Esophagus squamous epithelium (tissue), 4 donors: ENCODE results near the gene ADGRG4.

Source experiments
- CTCF ChIP-seq, 6 experiments: fragments of 450-650 bp in 4 of 6; fragments of 200-600 bp in 2 of 6; sonication (generic) in 2 of 6; IDR thresholded peaks; one replicate each; pipeline ENCODE4 v1.5.1; 2016 to 2019; ENCODE audit warnings: antibody characterized with exemption in 6 of 6, mild to moderate bottlenecking in 4 of 6, moderate library complexity in 4 of 6
- POLR2A ChIP-seq, 4 donors: fragments of 450-650 bp; IDR thresholded peaks; one replicate each; pipeline ENCODE4 v1.6.1; 2017; ENCODE audit warnings: antibody characterized with exemption in 4 of 4, mild to moderate bottlenecking in 4 of 4, moderate library complexity in 3 of 4

DNA sequence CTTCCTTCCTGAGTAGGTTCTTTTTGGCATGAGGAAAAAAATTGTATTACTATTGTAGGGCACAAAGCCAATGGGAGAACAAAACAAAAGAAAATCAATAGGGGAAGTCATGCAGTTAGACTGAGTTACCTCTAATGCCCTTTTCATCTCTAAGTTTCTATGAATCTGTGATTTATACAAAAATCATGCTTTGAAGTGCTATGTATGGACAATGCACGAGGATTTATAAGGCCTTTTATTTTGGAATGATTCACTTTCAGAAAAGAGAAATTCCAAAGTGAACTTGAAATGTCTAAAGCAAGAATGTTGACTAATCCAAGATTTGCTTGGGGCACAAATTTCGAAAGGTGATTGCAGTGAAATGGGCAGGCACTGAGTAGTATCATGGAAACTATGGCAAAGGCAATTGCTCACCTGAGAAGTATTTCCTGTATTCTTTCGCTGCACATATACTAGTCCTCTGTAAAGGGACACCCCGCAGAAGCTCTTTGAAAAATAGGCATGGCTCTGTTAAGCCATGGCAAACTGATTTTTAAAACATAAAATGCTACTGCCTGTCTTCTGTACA, 52.8 kb downstream of the ADGRG4 start:
- TF ChIP-seq CTCF (IDR thresholded peaks at IDR 0.05) (no peak), POLR2A (IDR thresholded peaks at IDR 0.05) (no peak)
